OCI-LY1 (cell line): Measurements from ENCODE around the gene TET1.
A peak's percentile ranks its signal among the peaks of the same experiment; 100 is the strongest.
"Not testable (repeated sequence)": the region's sequence is repeated elsewhere in the genome, so short reads cannot be mapped to it uniquely, and the experiment has no call there.

Experiments used
- H2AFZ ChIP-seq: fragments of 200-600 bp; sonication (generic), shearing (Covaris generic); 2 replicates; pipeline ENCODE4 v1.6.0; 2014; ENCODE audit warnings: antibody characterized with exemption, mild to moderate bottlenecking, low read length
- H3F3A ChIP-seq: fragments of 200-600 bp; sonication (generic), shearing (Covaris generic); 2 replicates; pipeline ENCODE4 v1.6.0; 2014; ENCODE audit warnings: mild to moderate bottlenecking, antibody characterized with exemption, low read length, moderate library complexity; ENCODE audit not compliant: insufficient read depth
- H3K27ac ChIP-seq: fragments of 200-600 bp; sonication (generic); 2 replicates; pipeline ENCODE4 v1.5.1; 2014; ENCODE audit warnings: low read length, mixed run types, mild to moderate bottlenecking, low read depth; ENCODE audit not compliant: poor library complexity, severe bottlenecking
- H3K27me3 ChIP-seq: fragments of 200-600 bp; sonication (generic); 2 replicates; pipeline ENCODE4 v1.6.0; 2014; ENCODE audit warnings: antibody characterized with exemption, mild to moderate bottlenecking, low read length, moderate library complexity; ENCODE audit not compliant: insufficient read depth
- H3K36me3 ChIP-seq: fragments of 200-600 bp; sonication (generic); 2 replicates; pipeline ENCODE4 v1.6.1; 2014; ENCODE audit warnings: mild to moderate bottlenecking, antibody characterized with exemption, low read length, moderate library complexity, mixed read lengths; ENCODE audit not compliant: insufficient read depth
- H3K4me1 ChIP-seq: fragments of 200-600 bp; sonication (generic); 2 replicates; pipeline ENCODE4 v1.5.1; 2014; ENCODE audit warnings: mild to moderate bottlenecking, low read length, moderate library complexity; ENCODE audit not compliant: insufficient read depth, severe bottlenecking
- H3K4me2 ChIP-seq: fragments of 200-600 bp; sonication (generic), shearing (Covaris generic); 2 replicates; pipeline ENCODE4 v1.6.1; 2014; ENCODE audit warnings: low read length
- H3K4me3 ChIP-seq: fragments of 200-600 bp; sonication (generic); 2 replicates; pipeline ENCODE4 v1.5.1; 2014; ENCODE audit warnings: low read length, low read depth, mild to moderate bottlenecking, mixed read lengths; ENCODE audit not compliant: poor library complexity, severe bottlenecking
- H3K79me2 ChIP-seq: fragments of 200-600 bp; shearing (Covaris generic); 2 replicates; pipeline ENCODE4 v1.6.1; 2016; ENCODE audit warnings: mixed run types, low read length, mixed read lengths; ENCODE audit not compliant: insufficient read depth
- H3K9ac ChIP-seq: fragments of 200-600 bp; sonication (generic), shearing (Covaris generic); 2 replicates; pipeline ENCODE4 v1.6.1; 2014; ENCODE audit warnings: mild to moderate bottlenecking, low read length, mixed read lengths
- H3K9me2 ChIP-seq: fragments of 200-600 bp; sonication (generic), shearing (Covaris generic); 2 replicates; pipeline ENCODE4 v1.6.1; 2014; ENCODE audit warnings: low read depth, mild to moderate bottlenecking, low read length, mixed read lengths
- H3K9me3 ChIP-seq: fragments of 200-600 bp; shearing (Covaris generic); 2 replicates; pipeline ENCODE4 v1.6.1; 2014; ENCODE audit warnings: low read length, mixed read lengths
- H4K20me1 ChIP-seq: fragments of 200-600 bp; sonication (generic), shearing (Covaris generic); 2 replicates; pipeline ENCODE4 v1.6.0; 2016; ENCODE audit warnings: mild to moderate bottlenecking, low read length; ENCODE audit not compliant: insufficient read depth
- CTCF ChIP-seq: fragments of 200-600 bp; sonication (generic), shearing (Covaris generic); IDR thresholded peaks from 2 replicates; pipeline ENCODE4 v1.5.1; 2017; ENCODE audit warnings: mild to moderate bottlenecking, antibody characterized with exemption, low read length, moderate library complexity, mixed read lengths
- EZH2 ChIP-seq: fragments of 200-600 bp; sonication (generic), shearing (Covaris generic); IDR thresholded peaks from 2 replicates; pipeline ENCODE4 v1.8.0; 2017; ENCODE audit warnings: borderline replicate concordance, mixed run types, mild to moderate bottlenecking, antibody characterized with exemption, low read length, moderate library complexity, mixed read lengths

The TET1 gene

GRCh38 chr10:68560186-68560942, at the start of gene TET1:
TET1 (plus strand) TSS chr10:68560337; CDS start chr10:68572339, 12,002 bp downstream.
- Histone ChIP-seq H3K9ac (no peak within 1 kb of the TSS), H2AFZ (no peak within 1 kb of the TSS), H3K27ac (no peak within 1 kb of the TSS)

GRCh38 chr10:68516216-68516615, 43.9 kb upstream of the TET1 start:
- not testable (repeated sequence) for H3K4me1 ChIP-seq, H2AFZ ChIP-seq, H3F3A ChIP-seq, H3K36me3 ChIP-seq, H3K27ac ChIP-seq, H3K9ac ChIP-seq, H3K4me3 ChIP-seq, H3K27me3 ChIP-seq, H4K20me1 ChIP-seq, H3K79me2 ChIP-seq, H3K4me2 ChIP-seq, H3K9me2 ChIP-seq, H3K9me3 ChIP-seq

More at GRCh38 chr10:68560186-68560942, at the start of gene TET1:
- H3K79me2 ChIP-seq, result no peaks in the 10 kb centered on the region
- no peaks in the 10 kb centered on the region; the same call in none of the 2 replicates for H3K27me3 ChIP-seq
- peak within 1 kb of the TSS; percentile 25 for H3K4me3 ChIP-seq
- no peak for TF ChIP-seq CTCF
- no peak for TF ChIP-seq EZH2
- no peaks in the 10 kb centered on the region for H3K9me2 ChIP-seq
- H3K4me1 ChIP-seq, result peaks cover 5% of the 10 kb centered on the region
- H3K9me3 ChIP-seq, result no peaks in the 10 kb centered on the region
- peak within 1 kb of the TSS; percentile 40 for H3K4me2 ChIP-seq
- H3F3A ChIP-seq, result no peaks in the 10 kb centered on the region
- H4K20me1 ChIP-seq, result no peaks in the 10 kb centered on the region
- H3K36me3 ChIP-seq, result no peaks in the 10 kb centered on the region

- no peaks in the 10 kb centered on the region for H3K79me2 ChIP-seq
- no peaks in the 10 kb centered on the region for H3K4me1 ChIP-seq
- H3K9me3 ChIP-seq, result no peaks in the 10 kb centered on the region
- no peaks in the 10 kb centered on the region for H4K20me1 ChIP-seq
- H3K9ac ChIP-seq, result no peak overlapping the region
- TF ChIP-seq CTCF (no peak), EZH2 (no peak)
- no peaks in the 10 kb centered on the region for H3F3A ChIP-seq
- no peak overlapping the region for H3K4me2 ChIP-seq
- no peak overlapping the region for H2AFZ ChIP-seq
- no peaks in the 10 kb centered on the region for H3K9me2 ChIP-seq
- peaks cover 3% of the 10 kb centered on the region; the same call in 1 of the 2 replicates for H3K36me3 ChIP-seq
- no peak overlapping the region for H3K27ac ChIP-seq
- H3K27me3 ChIP-seq, result no peaks in the 10 kb centered on the region
- no peak overlapping the region for H3K4me3 ChIP-seq
Measured at GRCh38 chr10:68516766-68517165, 43.4 kb upstream of the TET1 start.

- Histone ChIP-seq H3K9me2 (no peaks in the 10 kb centered on the region), H3K9ac (no peak overlapping the region), H3K9me3 (no peaks in the 10 kb centered on the region), H3K4me2 (no peak overlapping the region), H3F3A (no peaks in the 10 kb centered on the region), H3K4me3 (no peak overlapping the region), H3K27me3 (no peaks in the 10 kb centered on the region), H4K20me1 (no peaks in the 10 kb centered on the region), H2AFZ (no peak overlapping the region), H3K27ac (no peak overlapping the region), H3K79me2 (no peaks in the 10 kb centered on the region), H3K36me3 (peaks cover 3% of the 10 kb centered on the region; the same call in 1 of the 2 replicates), H3K4me1 (no peaks in the 10 kb centered on the region)
- TF ChIP-seq EZH2 (no peak), CTCF (no peak)
Measured at GRCh38 chr10:68517188-68517587, 42.9 kb upstream of the TET1 start.

GRCh38 chr10:68518609-68519008, 41.5 kb upstream of the TET1 start:
- H3K36me3 ChIP-seq, H2AFZ ChIP-seq, H3K27ac ChIP-seq, H3F3A ChIP-seq, H4K20me1 ChIP-seq, H3K9me3 ChIP-seq, H3K9me2 ChIP-seq, H3K79me2 ChIP-seq, H3K27me3 ChIP-seq, H3K9ac ChIP-seq, H3K4me3 ChIP-seq, H3K4me2 ChIP-seq, H3K4me1 ChIP-seq: not testable (repeated sequence)
